GM12865 (cell line): ENCODE measurements around the gene CMAS.
A peak's percentile ranks its signal among the peaks of the same experiment; 100 is the strongest.
"Not testable (repeated sequence)": the region's sequence is repeated elsewhere in the genome, so short reads cannot be mapped to it uniquely, and the experiment has no call there.

ENCODE experiments used
- DNase-seq: peaks from one replicate; pipeline ENCODE4 v3.0.0; 2010; ENCODE audit warnings: low read depth
- H3K4me3 ChIP-seq: 2 replicates; pipeline ENCODE4 v1.5.1; 2011; ENCODE audit warnings: mild to moderate bottlenecking, low read depth, low read length, control low read depth
- CTCF ChIP-seq: IDR thresholded peaks from 2 replicates; pipeline ENCODE4 v1.5.1; 2011; ENCODE audit warnings: low read length, control low read depth, low read depth, inconsistent platforms; ENCODE audit not compliant: insufficient read depth; ENCODE audit errors: missing control alignments

The CMAS gene

GRCh38 chr12:22046090-22046967 is at the start of gene CMAS:
Gene CMAS (plus strand): TSS chr12:22046218. CDS start chr12:22046304, 86 bp downstream.
- peak within 1 kb of the TSS; percentile 87 for H3K4me3 ChIP-seq
- TF ChIP-seq CTCF, result no peak
- DNase-seq, result peak; percentile 85

- H3K4me3 ChIP-seq, result no peak overlapping the region
- TF ChIP-seq CTCF, result no peak
- no peak for DNase-seq
These were observed 47.7 kb upstream of the CMAS start for GRCh38 chr12:21998295-21998694.

- no peak overlapping the region for H3K4me3 ChIP-seq
- no peak for TF ChIP-seq CTCF
- DNase-seq, result no peak
These were observed 47.2 kb upstream of the CMAS start for GRCh38 chr12:21998782-21999181.

- DNase-seq, result no peak
- H3K4me3 ChIP-seq, result no peak overlapping the region
- no peak for TF ChIP-seq CTCF
These were observed 43.6 kb upstream of the CMAS start for GRCh38 chr12:22002430-22002829.

GRCh38 chr12:22007794-22008193 is 38.2 kb upstream of the CMAS start:
- H3K4me3 ChIP-seq, DNase-seq: not testable (repeated sequence)

- no peak overlapping the region for H3K4me3 ChIP-seq
- no peak for DNase-seq
- no peak for TF ChIP-seq CTCF
These were observed 37.8 kb upstream of the CMAS start for GRCh38 chr12:22008196-22008595.

GRCh38 chr12:22014041-22014782 is 31.8 kb upstream of the CMAS start:
- no peak overlapping the region for H3K4me3 ChIP-seq
- no peak for DNase-seq

More at GRCh38 chr12:22014041-22014782, 31.8 kb upstream of the CMAS start:
- no peak for TF ChIP-seq CTCF
